ENCODE data around the gene PTX4. TPM values are rescaled to one million over a fixed set of nuclear protein-coding genes. Genes with fewer than 3 reads are reported as not detected.

The PTX4 gene
- total and polyA plus RNA-seq, 2 experiments from 2014 or later, result not detected

- TF ChIP-seq ZNF462 (CRISPR knock-in tag; IDR thresholded peaks at IDR 0.05) (no peak), STAT1 (IDR thresholded peaks at IDR 0.05; ENCODE audit: unreplicated experiment) (no peak), REST (IDR thresholded peaks at IDR 0.05; ENCODE audit: unreplicated experiment) (no peak), NANOG (IDR thresholded peaks at IDR 0.05; ENCODE audit: borderline replicate concordance) (no peak)
These were observed 42.3 kb upstream of the PTX4 start (continued) for GRCh38 chr16:1530883-1531637.
